Measurements from ENCODE around the gene NKAIN2.
"Not testable (repeated sequence)": the region's sequence is repeated elsewhere in the genome, so short reads cannot be mapped to it uniquely, and the experiment has no call there.

Gene NKAIN2

DNA sequence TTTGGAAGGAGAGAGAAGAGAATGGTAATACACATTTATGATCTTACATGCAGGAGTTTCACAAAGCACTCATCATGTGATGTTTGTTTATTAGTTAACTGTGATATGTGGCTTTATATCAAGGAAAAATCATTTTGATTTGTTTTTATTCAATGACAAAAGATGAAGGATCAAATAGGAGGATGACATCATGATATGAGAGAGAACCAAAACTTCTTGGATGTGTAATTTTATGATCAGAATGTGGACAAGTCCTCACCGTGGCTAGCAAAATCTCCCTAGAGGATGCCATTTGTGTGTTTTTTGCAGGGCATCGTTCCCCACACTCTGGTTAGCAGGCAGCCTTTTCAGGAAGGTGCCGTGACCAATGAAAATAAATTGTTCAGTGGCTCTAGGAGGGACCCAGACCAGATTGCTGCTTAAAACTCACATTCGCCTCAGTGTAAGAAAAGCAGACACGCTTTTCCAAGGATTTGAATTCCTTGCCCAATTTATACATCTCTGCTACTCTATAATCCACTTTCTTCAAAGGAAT lies 552.7 kb downstream of the NKAIN2 start:
- no peak for DNase-seq

- no peak for DNase-seq
These were observed 553.1 kb downstream of the NKAIN2 start for GRCh38 chr6:124356811-124357210.

DNA sequence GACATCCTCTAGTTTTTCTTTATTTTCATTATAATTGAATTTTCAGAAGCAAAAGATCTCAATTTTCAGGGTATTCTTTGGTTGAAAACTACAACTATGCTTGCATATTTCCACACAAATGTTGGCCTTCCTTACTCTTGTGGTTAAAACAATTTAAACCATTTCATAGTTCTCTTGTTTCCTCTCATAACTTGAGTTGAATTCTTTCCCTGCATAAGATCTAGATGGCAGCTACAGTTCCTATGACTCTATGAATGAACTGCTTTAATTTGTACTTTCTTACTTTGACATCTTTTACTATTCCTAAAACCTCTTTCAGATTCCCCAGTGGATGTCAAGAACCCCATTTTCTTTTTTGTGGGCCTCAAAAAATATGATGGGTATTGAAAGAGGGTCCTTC lies 564.5 kb downstream of the NKAIN2 start:
- no peak for DNase-seq

- DNase-seq = no peak
These were observed 568.4 kb downstream of the NKAIN2 start for GRCh38 chr6:124371974-124372475.

DNA sequence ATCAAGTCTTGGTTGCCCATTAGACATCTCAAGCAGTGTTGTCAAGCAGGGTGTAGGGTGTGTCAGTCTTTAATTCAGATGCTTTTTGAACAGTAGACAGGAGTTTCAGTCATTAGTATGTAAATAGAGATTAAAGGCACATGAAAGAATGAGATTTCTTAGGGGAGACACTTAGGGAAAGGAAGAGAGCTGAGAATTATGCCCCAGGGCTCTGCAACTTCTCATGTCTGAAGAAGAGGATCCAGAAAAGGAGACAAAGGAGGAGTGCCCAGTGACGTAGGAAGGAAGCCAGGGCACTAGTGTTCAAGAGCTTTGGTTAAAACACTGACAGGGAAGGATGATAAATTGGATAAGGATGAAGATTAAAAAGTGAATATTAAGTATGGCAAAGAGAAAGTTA lies 569.7 kb downstream of the NKAIN2 start:
- DNase-seq = no peak

GRCh38 chr6:124389127-124389526 lies 585.5 kb downstream of the NKAIN2 start:
- no peak for DNase-seq

DNA sequence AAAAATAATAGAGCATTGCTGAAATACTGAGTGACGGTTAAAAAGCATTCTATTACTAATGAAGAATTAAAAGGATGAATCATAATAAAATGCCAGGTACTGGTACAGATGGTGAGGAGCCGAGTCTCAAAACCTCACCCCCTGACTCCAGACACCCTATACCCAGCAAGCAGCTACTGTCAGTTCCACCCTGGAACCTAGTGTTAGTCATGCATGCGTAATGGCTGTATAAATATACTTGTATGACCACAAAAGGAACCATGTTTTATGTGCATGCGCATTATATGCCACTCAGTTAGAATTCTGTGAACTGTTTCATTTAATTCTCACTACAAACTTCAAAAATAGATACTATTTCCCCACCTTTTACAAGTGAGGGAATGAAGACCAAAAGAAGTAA lies 589.9 kb downstream of the NKAIN2 start:
- no peak for DNase-seq

- DNase-seq = no peak
These were observed 592.7 kb downstream of the NKAIN2 start for GRCh38 chr6:124396361-124396760.

DNA sequence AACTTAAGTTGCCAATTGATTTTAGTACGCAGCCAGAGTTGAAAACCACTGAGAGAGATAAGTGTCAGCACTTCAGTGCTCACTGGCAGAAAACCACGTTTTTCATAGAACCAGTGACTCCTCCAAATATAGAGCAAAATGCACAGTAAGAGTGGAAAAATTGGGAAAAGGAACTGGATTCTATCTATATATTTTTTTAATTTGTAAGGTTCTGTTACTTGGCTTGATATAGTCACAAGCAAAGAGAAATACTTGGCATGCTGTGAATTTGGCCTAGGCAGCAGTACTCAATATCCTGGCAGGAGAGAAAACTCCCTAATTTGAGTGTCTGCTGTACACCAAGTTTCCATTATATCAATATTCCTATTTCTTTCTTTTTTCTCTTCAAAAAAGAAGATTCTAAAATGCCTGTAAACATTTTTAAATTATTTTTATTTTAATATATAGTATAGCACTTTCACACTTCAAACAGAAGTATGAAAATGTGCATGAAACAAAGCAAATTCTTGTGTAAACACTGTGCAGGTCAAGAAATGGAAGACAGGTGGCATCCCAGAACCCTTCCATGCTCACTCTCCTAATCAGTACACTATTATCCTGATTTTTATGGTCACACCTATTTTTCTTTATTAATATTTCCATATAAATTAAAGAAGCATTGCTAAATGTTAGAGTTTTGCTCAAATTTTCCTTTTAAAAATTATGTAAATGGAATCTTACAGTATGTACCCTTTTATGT lies 596.8 kb downstream of the NKAIN2 start:
- no peak for DNase-seq

GRCh38 chr6:124410425-124410824 lies 606.8 kb downstream of the NKAIN2 start:
- not testable (repeated sequence) for DNase-seq

DNA sequence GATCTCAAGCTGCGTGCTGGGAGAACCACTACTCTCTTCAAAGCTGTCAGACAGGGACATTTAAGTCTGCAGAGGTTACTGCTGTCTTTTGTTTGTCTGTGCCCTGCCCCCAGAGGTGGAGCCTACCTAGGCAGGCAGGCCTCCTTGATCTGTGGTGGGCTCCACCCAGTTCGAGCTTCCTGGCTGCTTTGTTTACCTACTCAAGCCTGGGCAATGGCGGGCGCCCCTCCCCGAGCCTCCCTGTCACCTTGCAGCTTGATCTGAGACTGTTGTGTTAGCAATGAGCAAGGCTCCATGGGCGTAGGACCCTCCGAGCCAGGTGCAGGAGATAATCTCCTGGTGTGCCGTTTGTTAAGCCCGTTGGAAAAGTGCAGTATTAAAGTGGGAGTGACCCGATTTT lies 609.0 kb downstream of the NKAIN2 start:
- DNase-seq = not testable (repeated sequence)

GRCh38 chr6:124420116-124420840 lies 616.6 kb downstream of the NKAIN2 start:
- DNase-seq = no peak

- no peak for DNase-seq
These were observed 620.0 kb downstream of the NKAIN2 start for GRCh38 chr6:124423621-124424020.

DNA sequence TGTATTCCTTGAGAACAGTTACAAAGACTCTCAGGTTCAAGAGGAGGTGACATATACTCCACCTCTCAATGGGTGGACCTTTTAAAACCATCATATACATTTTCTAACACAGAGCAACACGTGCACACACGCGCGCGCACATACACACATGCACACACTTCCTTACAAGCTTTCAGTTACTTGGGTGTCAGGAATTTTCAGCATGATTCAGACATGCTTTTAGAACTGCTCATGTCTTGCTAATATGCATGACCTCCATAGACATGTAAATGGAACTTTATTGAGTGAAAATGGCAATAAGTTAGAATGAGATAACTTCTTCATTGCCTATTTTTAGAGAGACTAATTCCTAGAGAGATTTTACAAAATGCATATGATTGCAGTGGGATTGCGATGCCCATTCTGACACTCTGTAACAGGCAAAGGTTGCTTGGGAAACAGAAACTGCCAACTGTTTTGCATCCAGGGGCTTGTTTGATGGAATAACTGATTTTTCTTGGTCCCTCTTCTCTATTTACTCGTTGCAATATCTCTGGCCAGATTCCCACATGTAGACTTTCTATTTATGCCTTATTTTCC lies 627.2 kb downstream of the NKAIN2 start:
- no peak for DNase-seq

DNA sequence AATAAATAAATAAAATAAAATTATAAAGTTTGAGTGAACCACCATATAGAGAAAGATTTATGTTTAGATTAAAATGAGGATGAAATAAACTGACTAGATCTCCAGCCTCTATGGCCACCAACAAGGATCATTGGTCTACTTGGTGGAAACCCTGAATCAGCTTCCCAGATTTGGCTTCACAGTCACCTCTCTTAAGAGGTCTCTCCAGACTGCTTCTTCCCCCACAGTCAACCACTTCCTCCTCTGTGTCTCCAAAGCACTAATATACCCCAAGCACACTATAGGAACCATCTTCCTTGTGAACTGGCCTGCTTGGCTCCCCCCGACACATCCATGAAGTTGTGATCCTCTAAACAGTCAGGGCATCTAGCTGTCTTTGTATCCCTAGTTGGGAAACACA lies 629.0 kb downstream of the NKAIN2 start:
- DNase-seq = no peak

- DNase-seq = peak; percentile 63
These were observed 629.9 kb downstream of the NKAIN2 start for GRCh38 chr6:124433387-124434160.

DNA sequence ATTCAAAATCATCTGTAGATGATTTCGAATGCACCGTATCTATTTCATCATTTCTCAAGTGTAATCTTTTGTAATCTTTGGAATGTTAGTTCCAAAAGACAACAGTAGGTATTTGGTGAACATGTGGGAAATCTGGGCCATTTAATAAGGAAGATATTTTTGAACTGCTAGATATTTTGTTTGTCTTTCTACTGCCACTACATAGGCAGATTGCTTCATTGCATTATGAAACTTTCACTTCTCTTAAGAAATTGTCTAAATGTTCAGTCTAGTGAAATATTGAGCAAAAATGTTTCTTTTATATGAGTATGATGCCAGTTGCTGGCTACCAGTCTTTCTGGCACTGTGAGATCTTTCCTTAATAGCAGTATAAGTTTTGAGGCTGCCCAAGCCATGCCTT lies 630.8 kb downstream of the NKAIN2 start:
- DNase-seq = no peak

GRCh38 chr6:124436803-124437202 lies 633.1 kb downstream of the NKAIN2 start:
- no peak for DNase-seq

- no peak for DNase-seq
These were observed 634.9 kb downstream of the NKAIN2 start for GRCh38 chr6:124438546-124439065.

- DNase-seq = no peak
These were observed 637.8 kb downstream of the NKAIN2 start for GRCh38 chr6:124441450-124441849.

GRCh38 chr6:124443541-124443940 lies 639.9 kb downstream of the NKAIN2 start:
- no peak for DNase-seq

GRCh38 chr6:124445581-124445980 lies 641.9 kb downstream of the NKAIN2 start:
- no peak for DNase-seq

- no peak for DNase-seq
These were observed 643.3 kb downstream of the NKAIN2 start for GRCh38 chr6:124446961-124447360.
